Breast epithelium (tissue), 4 donors: ENCODE results near the gene PILRB. TPM values are rescaled to one million over a fixed set of nuclear protein-coding genes. Genes with fewer than 3 reads are reported as not detected.
"Not testable (repeated sequence)": the region's sequence is repeated elsewhere in the genome, so short reads cannot be mapped to it uniquely, and the experiment has no call there.

Source experiments
- DNase-seq, 2 donors: peaks; one replicate each; pipeline ENCODE4 v3.0.0-alpha.2; 2019; ENCODE audit warnings: low spot score in 2 of 2
- H3K27ac ChIP-seq, 2 donors: fragments of 200-600 bp; sonication (generic) in 1 of 2; one replicate each; pipeline ENCODE4 v1.5.1; 2016 to 2019; ENCODE audit warnings: mild to moderate bottlenecking in 1 of 2
- H3K27me3 ChIP-seq, 2 donors: fragments of 200-600 bp; sonication (generic) in 1 of 2; one replicate each; pipeline versions ENCODE4 v1.5.1 to v1.6.0; 2017 to 2019; ENCODE audit warnings: control low read depth in 1 of 2, mild to moderate bottlenecking in 1 of 2
- H3K36me3 ChIP-seq: fragments of 200-600 bp; one replicate; pipeline ENCODE4 v1.5.1; 2019
- H3K4me1 ChIP-seq, 2 donors: fragments of 200-600 bp; sonication (generic); one replicate each; pipeline ENCODE4 v1.5.1; 2016 to 2019; ENCODE audit warnings: control low read depth in 1 of 2
- H3K4me3 ChIP-seq, 3 donors: fragments of 200-600 bp; sonication (generic); 1 replicate in 2 of 3; 2 replicates in 1 of 3; pipeline ENCODE4 v1.5.1; 2016 to 2019; ENCODE audit warnings: mild to moderate bottlenecking in 3 of 3, moderate library complexity in 2 of 3
- H3K9me3 ChIP-seq, 2 donors: fragments of 200-600 bp; sonication (generic) in 1 of 2; one replicate each; pipeline ENCODE4 v1.5.1; 2016 to 2019; ENCODE audit warnings: control low read depth in 1 of 2
- CTCF ChIP-seq, 3 donors: fragments of 450-650 bp; IDR thresholded peaks; one replicate each; pipeline ENCODE4 v1.5.1; 2016 to 2017; ENCODE audit warnings: antibody characterized with exemption in 3 of 3, mild to moderate bottlenecking in 3 of 3, moderate library complexity in 3 of 3
- POLR2A ChIP-seq: fragments of 450-650 bp; IDR thresholded peaks from one replicate; pipeline ENCODE4 v1.6.1; 2016; ENCODE audit warnings: antibody characterized with exemption, mild to moderate bottlenecking, moderate library complexity
- POLR2AphosphoS5 ChIP-seq, 3 donors: sonication (generic); formaldehyde crosslinking; IDR thresholded peaks; one replicate each; pipeline ENCODE4 v1.6.1; 2017; ENCODE audit warnings: antibody characterized with exemption in 3 of 3
- intact Hi-C: fragments of 100-400 bp; cut with DNase I; formaldehyde crosslinking; loops from one replicate; pipeline ENCODE4 v1.15.1; 2023; ENCODE audit warnings: low total_unique reads
- total RNA-seq, 3 donors: library from RNA; depleted of rRNA; stranded (reverse); fragments of >200 nt; gene quantifications; one replicate each; pipeline ENCODE4 v1.1.0, GENCODE V29; 2016

Gene PILRB
- total RNA-seq, 3 donors from 2014 or later = 33.8 to 100.0 (median 75.4) TPM

- no peak overlapping the region for H3K27ac ChIP-seq
- intact Hi-C loops = no loop called here
- DNase-seq = no peak
- no peaks in the 10 kb centered on the region for H3K4me1 ChIP-seq
- TF ChIP-seq CTCF (IDR thresholded peaks at IDR 0.05) (no peak), POLR2AphosphoS5 (IDR thresholded peaks at IDR 0.05) (no peak), POLR2A (no peak)
- no peaks in the 10 kb centered on the region for H3K36me3 ChIP-seq
- H3K4me3 ChIP-seq = no peak overlapping the region
- H3K27me3 ChIP-seq = no peaks in the 10 kb centered on the region
- no peaks in the 10 kb centered on the region for H3K9me3 ChIP-seq
These were observed 12.8 kb downstream of the PILRB start for GRCh38 chr7:100370746-100371145.

DNA sequence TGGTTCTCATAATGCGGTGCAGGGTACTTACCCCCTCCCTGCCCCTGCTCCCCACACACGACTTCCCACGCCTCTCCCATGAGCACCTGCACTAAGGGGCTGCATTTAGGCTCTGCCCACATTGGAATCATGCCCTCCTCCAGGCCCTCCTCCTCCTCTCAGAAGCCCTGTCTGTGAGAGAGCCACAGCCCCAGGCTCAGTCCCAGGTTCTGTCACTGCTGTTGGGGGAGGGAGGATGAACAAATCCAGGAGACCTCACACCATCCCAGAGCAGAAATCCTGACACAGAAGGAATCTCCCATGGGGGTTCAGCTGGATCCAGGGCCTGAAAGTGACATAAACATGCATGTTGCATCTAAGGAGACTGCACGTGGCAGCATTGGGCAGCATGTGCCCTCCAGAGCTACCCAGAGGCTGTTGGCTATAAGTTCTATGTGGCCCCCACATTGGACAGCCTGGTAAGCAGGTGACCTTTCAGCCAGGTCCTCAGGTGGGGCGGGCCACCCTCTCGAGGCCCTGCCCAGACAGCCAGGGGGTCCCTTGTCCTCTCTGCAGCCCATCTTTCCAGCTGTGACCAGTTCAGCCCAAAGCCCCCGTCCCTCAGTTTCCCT lies 13.7 kb downstream of the PILRB start:
- Histone ChIP-seq H3K4me1 (no peaks in the 10 kb centered on the region), H3K27me3 (no peaks in the 10 kb centered on the region), H3K4me3 (no peak overlapping the region), H3K9me3 (no peaks in the 10 kb centered on the region), H3K27ac (peak overlapping the region in 1 of 2 donors; percentile 48), H3K36me3 (no peaks in the 10 kb centered on the region)
- DNase-seq = no peak
- TF ChIP-seq POLR2AphosphoS5 (IDR thresholded peaks at IDR 0.05) = no peak
- TF ChIP-seq POLR2A = no peak
- TF ChIP-seq CTCF (IDR thresholded peaks at IDR 0.05) = no peak
- intact Hi-C loops = no loop called here

- Histone ChIP-seq H3K27me3 (no peaks in the 10 kb centered on the region), H3K4me1 (no peaks in the 10 kb centered on the region), H3K27ac (peak overlapping the region in 1 of 2 donors; percentile 48), H3K36me3 (no peaks in the 10 kb centered on the region), H3K4me3 (no peak overlapping the region), H3K9me3 (no peaks in the 10 kb centered on the region)
- intact Hi-C loops = no loop called here
- DNase-seq = no peak
- no peak for TF ChIP-seq CTCF (IDR thresholded peaks at IDR 0.05)
- no peak for TF ChIP-seq POLR2AphosphoS5 (IDR thresholded peaks at IDR 0.05)
- TF ChIP-seq POLR2A = no peak
These were observed 14.3 kb downstream of the PILRB start for GRCh38 chr7:100372256-100372655.

DNA sequence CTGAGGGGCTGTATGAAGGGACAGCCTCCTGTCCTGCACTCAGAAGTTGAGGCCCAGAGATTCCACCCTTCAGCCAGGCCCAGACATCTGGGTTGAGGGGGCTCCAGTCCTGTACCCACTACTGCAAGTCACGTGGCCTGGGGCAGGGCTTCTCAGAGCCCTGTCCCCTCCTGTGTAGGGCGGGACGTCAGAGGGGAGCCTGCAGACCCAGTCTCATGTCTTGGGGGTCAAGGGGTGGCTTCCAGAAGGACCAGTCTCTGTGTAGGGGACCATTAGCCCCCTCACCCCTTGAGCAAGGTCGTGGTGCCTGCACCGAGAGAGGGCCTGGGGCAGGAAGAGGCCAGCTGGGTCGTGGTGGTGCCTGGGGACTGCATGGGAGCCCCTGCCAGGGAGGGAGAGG lies 14.8 kb downstream of the PILRB start:
- intact Hi-C loops = no loop called here
- no peak for TF ChIP-seq POLR2AphosphoS5 (IDR thresholded peaks at IDR 0.05)
- no peak for TF ChIP-seq POLR2A
- TF ChIP-seq CTCF (IDR thresholded peaks at IDR 0.05) = no peak
- H3K27me3 ChIP-seq = no peaks in the 10 kb centered on the region
- no peaks in the 10 kb centered on the region for H3K9me3 ChIP-seq
- H3K27ac ChIP-seq = peak overlapping the region in 1 of 2 donors; percentile 48
- H3K4me1 ChIP-seq = no peaks in the 10 kb centered on the region
- H3K4me3 ChIP-seq = no peak overlapping the region
- no peak for DNase-seq
- H3K36me3 ChIP-seq = no peaks in the 10 kb centered on the region

- DNase-seq = no peak
- H3K27me3 ChIP-seq = no peaks in the 10 kb centered on the region
- TF ChIP-seq POLR2AphosphoS5 (IDR thresholded peaks at IDR 0.05) (no peak), POLR2A (no peak), CTCF (IDR thresholded peaks at IDR 0.05) (no peak)
- H3K36me3 ChIP-seq = no peaks in the 10 kb centered on the region
- H3K27ac ChIP-seq = peak within 1 kb of the TSS in 1 of 2 donors; percentile 48
- intact Hi-C loops = no loop called here
- H3K9me3 ChIP-seq = no peaks in the 10 kb centered on the region
- H3K4me1 ChIP-seq = no peaks in the 10 kb centered on the region
- H3K4me3 ChIP-seq = peak within 1 kb of the TSS in 1 of 3 donors; percentile 3
These were observed 15.4 kb downstream of the PILRB start, which contains the start of gene PILRA for GRCh38 chr7:100373261-100373831. Gene PILRA (plus strand): TSS chr7:100373487. CDS start chr7:100373657, 170 bp downstream.

DNA sequence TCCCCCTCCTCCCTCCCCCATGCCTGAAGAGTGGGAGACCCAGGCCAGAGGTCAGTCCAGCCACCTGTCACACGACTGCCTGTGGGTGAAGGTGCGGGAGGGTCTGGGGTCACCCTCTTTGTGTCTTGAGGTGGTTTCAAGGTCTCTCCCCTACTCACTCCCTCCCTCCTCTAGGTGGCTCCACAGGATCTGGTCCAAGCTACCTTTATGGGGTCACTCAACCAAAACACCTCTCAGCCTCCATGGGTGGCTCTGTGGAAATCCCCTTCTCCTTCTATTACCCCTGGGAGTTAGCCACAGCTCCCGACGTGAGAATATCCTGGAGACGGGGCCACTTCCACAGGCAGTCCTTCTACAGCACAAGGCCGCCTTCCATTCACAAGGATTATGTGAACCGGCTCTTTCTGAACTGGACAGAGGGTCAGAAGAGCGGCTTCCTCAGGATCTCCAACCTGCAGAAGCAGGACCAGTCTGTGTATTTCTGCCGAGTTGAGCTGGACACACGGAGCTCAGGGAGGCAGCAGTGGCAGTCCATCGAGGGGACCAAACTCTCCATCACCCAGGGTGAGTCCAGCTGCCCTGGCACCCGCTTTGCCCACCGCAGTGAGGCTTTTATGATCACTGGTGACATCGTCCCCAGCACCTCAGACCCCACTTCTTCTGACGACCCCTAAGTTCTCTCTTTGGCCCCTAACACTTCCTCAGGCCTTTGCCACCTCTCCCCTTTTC lies 16.1 kb downstream of the PILRB start:
- H3K36me3 ChIP-seq, H3K27ac ChIP-seq, DNase-seq, H3K9me3 ChIP-seq, H3K27me3 ChIP-seq, intact Hi-C loops, H3K4me1 ChIP-seq: not testable (repeated sequence)
- peak overlapping the region in 1 of 3 donors; percentile 3 for H3K4me3 ChIP-seq
